Measurements from ENCODE around the gene DIAPH1.

DIAPH1 gene

DNA sequence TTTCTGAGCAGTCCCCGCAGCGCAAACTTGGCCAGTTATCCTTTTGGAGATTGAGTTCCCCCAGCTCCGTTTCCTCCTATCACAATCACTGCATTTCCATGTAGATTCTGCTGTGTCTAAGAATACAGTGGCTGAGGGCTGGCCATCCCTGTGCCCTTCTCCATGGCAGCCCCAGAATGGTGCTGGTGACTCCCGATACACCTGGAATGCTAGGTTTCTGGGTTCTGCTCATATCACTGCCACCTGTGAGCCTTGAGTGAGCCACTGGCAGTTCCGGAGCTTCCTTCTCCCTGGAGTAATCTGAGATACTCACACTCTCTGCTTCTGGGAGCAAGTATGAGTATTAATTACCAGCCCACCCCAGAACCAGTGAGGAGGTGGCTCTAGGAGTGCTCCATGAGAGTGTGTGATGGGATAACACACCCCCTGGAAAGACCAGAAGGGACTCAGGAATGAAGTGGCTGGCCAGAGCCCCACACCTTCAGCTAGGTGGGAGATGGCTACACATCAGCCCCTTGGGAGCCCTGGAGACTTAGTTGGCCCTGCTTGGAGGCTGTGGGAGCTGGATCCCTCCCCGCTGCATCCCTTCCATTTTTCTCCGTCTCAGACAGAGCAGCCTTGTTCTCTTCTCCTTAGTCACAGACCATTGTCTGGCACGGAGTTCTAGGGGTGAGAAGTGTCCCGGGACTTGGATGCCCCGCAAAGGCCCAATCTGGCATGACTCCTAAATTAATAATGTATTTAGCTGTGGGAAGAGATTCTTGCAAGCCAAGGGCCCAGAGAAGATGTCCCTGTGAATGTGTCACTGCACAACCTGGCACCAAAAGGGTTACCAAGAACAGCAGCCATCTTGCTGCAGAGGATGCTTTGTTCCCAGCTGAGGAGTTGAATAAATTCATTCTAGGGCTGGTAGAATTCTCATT is 125.0 kb downstream of the DIAPH1 start:
- TF ChIP-seq, protein P1, sequence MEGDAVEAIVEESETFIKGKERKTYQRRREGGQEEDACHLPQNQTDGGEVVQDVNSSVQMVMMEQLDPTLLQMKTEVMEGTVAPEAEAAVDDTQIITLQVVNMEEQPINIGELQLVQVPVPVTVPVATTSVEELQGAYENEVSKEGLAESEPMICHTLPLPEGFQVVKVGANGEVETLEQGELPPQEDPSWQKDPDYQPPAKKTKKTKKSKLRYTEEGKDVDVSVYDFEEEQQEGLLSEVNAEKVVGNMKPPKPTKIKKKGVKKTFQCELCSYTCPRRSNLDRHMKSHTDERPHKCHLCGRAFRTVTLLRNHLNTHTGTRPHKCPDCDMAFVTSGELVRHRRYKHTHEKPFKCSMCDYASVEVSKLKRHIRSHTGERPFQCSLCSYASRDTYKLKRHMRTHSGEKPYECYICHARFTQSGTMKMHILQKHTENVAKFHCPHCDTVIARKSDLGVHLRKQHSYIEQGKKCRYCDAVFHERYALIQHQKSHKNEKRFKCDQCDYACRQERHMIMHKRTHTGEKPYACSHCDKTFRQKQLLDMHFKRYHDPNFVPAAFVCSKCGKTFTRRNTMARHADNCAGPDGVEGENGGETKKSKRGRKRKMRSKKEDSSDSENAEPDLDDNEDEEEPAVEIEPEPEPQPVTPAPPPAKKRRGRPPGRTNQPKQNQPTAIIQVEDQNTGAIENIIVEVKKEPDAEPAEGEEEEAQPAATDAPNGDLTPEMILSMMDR (IDR thresholded peaks at IDR 0.05; ENCODE audit: low read depth, low read length) = no peak
- H3K4me3 ChIP-seq (ENCODE audit: low read depth, low read length) = no peak overlapping the region

DNA sequence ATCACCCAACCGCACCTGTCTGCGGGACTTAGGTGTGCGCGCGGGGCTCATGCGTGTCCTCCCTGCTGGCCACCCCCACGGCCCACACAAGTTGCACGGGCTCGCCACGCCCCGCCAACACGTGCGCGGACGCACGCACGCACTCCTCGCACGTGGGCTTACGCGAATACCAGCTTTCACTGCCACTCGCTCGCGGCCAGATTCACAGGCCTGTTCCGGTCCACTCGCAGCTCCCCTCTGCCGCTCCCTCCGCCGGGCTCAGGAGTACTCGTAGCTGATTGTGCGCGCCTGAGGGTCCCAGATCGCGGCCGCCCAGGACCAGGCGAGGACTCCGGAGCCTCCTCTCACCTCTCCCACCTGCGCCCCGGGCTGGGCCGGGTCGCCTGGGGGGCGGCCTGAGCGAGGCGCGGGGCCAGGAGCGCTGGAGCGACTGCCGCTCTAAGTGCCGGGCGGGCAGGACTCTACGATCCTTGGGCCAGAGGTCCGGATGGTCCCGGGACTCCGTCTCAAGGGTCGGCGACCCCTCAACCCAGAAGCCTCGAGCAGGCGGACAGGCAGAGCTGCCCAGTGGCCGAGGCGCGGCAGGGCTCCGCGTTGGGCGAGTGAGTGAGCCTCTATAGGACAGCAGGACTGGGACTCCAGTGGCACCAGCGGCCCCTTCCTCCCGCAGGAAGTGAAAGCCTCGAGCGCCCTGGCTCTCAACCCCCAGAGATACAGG is 126.5 kb downstream of the DIAPH1 start:
- TF ChIP-seq, protein P1 (IDR thresholded peaks at IDR 0.05; ENCODE audit: low read depth, low read length) = no peak
- H3K4me3 ChIP-seq (ENCODE audit: low read depth, low read length) = no peak overlapping the region

DNA sequence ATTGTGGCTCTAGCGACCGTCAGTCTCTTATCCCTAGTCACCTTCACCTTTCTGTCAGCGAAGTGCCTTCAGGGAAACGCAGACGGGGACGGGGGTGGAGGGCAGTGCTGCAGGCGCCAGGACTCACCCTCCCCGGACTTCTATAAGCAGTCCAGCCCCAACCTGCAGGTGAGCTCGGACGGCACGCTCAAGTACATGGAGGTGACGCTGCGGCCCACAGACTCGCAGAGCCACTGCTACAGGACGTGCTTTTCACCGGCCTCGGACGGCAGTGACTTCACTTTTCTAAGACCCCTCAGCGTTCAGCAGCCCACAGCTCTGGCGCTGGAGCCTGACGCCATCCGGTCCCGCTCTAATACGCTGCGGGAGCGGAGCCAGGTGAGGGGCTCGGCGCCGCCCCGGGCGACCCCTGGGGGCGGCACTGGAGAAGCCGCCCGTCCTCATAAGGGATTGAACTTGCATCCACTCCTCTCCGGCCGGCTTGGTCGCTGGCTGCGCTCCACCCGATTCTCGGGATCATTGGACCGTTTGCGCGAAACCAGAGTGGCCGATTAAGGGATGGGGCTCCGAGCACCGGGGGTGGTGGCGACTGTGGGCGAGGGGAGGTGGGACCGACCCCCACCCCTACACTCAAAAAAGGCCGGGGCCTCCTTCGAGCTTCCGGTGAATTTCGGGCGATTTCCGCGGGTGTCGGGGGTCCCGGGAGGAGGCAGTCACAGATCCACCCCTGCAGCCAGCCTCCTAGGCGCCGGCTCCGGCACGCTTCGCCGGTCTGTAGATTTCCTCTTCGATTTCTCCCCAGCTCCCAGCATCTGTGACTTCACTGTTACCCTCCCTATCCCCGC is 127.3 kb downstream of the DIAPH1 start:
- TF ChIP-seq, protein P1 (IDR thresholded peaks at IDR 0.05; ENCODE audit: low read depth, low read length) = no peak
- no peak overlapping the region for H3K4me3 ChIP-seq (ENCODE audit: low read depth, low read length)

DNA sequence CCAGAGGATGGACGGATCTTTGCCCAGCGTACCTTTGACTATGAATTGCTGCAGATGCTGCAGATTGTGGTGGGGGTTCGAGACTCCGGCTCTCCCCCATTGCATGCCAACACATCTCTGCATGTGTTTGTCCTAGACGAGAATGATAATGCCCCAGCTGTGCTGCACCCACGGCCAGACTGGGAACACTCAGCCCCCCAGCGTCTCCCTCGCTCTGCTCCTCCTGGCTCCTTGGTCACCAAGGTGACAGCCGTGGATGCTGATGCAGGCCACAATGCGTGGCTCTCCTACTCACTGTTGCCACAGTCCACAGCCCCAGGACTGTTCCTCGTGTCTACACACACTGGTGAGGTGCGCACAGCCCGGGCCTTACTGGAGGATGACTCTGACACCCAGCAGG is 128.0 kb downstream of the DIAPH1 start:
- TF ChIP-seq, protein P1 (IDR thresholded peaks at IDR 0.05; ENCODE audit: low read depth, low read length) = no peak
- H3K4me3 ChIP-seq (ENCODE audit: low read depth, low read length) = no peak overlapping the region

DNA sequence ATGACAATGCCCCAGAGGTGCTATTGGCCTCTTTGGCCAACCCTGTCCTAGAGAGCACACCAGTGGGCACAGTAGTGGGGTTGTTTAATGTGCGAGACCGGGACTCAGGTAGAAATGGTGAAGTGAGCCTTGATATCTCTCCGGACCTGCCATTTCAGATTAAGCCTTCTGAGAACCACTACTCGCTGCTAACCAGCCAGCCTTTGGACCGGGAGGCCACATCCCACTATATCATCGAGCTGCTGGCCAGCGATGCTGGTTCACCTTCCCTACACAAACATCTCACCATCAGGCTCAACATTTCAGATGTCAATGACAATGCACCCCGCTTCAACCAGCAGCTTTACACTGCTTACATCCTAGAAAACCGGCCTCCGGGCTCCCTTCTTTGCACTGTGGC is 128.5 kb downstream of the DIAPH1 start:
- no peak overlapping the region for H3K4me3 ChIP-seq (ENCODE audit: low read depth, low read length)
- TF ChIP-seq, protein P1 (IDR thresholded peaks at IDR 0.05; ENCODE audit: low read depth, low read length) = no peak

DNA sequence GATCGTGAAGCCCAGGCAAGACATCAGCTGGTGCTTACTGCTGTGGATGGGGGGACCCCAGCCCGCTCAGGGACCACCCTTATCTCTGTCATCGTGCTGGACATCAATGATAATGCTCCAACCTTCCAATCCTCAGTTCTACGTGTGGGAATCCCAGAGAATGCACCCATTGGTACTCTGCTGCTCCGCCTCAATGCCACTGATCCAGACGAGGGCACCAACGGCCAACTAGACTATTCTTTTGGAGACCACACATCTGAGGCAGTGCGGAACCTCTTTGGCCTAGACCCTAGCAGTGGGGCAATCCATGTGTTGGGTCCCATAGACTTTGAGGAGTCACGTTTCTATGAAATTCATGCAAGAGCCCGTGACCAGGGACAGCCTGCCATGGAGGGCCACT is 129.0 kb downstream of the DIAPH1 start:
- no peak overlapping the region for H3K4me3 ChIP-seq (ENCODE audit: low read depth, low read length)
- TF ChIP-seq, protein P1 (IDR thresholded peaks at IDR 0.05; ENCODE audit: low read depth, low read length) = no peak
